ENCODE results near the gene MADD.
"Not testable (repeated sequence)": the region's sequence is repeated elsewhere in the genome, so short reads cannot be mapped to it uniquely, and the experiment has no call there.

The MADD gene

GRCh38 chr11:47318166-47318565 is 48.2 kb downstream of the MADD start:
- no peak for DNase-seq (ENCODE audit: low read depth)

DNA sequence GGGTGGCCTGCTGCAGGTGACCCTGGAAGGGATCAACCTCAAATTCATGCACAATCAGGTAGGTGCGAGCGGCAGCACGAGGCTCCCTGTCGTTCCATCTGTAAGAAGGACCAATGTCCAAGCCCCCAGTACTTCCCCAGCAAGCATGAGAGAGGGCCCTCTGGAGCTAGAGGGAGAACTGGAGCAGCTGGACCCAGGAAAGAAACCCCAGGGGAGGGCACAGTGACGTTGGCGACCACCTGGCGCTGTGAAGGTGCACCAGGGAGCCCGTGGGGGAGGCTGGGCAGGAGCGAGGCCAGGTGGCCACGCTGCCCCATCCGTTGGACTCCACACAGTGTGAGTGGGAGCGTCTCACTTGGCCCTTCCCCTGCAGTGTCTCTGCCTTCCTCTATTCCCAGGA is 54.6 kb downstream of the MADD start:
- no peak for DNase-seq (ENCODE audit: low read depth)

GRCh38 chr11:47325271-47326041 is 55.5 kb downstream of the MADD start:
- DNase-seq (ENCODE audit: low read depth) = no peak

GRCh38 chr11:47326198-47326597 is 56.3 kb downstream of the MADD start:
- no peak for DNase-seq (ENCODE audit: low read depth)

DNA sequence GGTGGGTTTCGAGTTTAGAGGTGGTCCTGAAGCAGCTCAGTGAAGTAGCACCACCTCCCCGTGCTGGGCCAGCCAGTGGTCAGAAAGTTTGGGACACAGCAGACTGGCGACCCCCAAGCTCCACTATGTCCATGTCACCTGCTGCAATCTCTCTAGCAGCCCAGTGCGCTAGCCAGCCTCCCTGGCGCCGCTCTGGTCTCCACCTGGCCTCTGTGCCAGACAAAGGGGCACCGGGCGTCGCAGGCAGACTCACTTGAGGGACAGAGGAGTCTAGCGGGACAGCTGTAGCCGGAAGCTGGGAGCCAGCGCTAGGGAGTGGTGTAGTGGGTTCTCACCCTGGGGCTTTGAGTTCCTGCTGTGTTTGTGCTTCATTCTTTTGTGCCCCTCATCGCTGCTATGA is 57.1 kb downstream of the MADD start:
- no peak for DNase-seq (ENCODE audit: low read depth)

DNA sequence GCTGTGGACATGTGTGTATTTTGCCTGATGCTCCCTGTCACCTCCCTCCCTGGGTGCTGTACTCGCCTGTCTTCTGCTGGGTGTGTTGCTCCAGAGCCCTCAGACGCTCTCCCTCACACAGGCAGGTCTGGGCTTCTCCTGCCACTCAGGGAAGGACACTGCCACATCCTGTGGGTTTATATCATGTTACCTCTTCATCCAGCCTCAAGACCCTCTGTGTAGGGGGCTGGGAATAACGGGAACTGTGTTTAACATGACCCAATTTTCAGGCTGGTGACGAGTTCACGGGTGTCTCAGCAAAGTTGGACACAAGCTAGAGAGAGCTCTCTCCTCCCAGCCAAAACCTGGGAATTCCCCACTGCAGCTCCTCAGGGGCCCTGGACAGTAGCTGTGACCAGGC is 58.0 kb downstream of the MADD start:
- DNase-seq (ENCODE audit: low read depth) = no peak

GRCh38 chr11:47328449-47329390 is 58.8 kb downstream of the MADD start:
- no peak for DNase-seq (ENCODE audit: low read depth)

GRCh38 chr11:47329431-47329986 is 59.6 kb downstream of the MADD start:
- DNase-seq (ENCODE audit: low read depth) = no peak

DNA sequence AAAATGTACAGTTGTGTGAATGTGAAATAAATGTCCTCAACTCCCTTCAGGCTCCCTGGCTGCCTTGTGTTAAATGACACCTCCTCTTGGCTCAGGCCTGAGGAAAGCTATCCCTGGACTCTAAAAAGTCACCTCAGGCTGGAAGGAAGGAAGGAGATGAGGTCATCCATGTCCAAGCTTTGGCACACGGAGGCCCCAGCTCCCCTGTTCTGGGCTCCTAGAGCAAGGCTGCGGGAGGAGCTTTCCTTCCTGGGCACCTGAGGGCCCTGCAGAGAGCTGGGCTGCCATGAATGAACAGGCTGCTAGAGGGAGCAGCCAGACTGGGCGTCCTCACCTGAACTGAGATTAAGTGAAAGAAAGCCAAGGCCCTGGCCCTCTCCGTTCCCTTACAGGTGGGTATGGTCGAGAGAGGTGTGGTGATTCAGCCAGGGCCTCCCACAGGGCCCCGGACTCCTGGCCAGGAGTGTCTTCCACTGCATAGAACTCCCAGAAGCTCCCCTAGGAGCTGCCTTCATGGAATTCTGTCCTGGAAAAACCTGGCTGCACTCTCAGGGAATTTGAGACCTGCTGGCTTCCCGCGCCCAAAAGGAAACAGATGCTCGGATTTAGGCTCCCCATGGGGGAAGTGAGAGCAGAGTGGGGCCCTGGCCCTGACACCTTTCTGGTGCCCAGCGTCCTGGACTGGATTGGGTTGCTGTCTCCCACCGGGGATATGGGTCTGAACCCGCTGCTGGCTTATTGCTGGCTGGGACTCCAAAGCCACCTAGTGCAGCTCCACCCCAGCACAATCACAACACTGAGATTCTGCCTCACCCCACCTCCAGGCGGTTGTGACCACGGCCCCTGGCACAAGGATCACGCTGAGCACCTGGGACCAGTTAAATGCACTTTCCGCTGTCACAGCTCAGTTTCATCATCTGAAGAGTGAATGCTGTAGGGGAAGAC is 60.3 kb downstream of the MADD start:
- DNase-seq (ENCODE audit: low read depth) = no peak

DNA sequence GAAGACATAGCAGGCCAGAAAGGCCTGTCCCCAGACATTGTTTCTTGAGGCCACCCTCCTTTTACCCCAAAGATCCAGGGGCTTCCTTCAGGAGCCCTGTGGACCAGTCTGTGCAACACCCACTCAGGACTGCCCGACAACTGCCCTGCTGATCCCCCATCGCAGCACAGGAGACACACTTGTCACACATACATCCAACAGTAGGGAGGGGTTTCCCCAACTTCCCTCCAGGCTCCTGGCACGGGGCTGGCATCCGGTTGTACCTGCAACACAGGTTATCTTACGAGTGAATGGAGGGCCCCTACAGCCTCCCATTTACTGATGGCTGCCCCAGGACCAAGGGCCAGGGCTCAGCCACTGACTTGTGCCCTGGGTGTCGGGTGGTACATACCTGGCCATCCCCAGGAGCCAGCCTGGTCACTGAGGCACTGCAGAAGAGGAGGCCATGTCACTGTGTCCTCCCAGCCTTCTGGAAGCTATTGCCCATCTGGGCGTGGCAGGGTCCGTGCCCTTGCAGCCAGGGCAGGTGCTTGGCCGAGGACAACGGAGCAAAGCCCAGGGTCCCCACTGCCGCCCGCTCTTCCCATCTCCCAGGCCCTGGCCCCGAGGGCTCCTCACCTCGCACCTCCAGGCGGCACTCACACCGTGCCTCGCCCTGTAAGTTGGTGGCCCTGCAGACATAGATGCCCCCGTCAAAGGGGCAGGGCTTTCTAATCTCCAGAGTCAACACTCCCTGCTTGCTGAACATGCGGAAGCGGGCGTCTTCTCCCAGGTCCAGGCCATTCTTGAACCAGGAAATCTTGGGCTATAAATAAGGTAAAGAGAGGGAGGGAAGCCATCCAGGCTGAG is 61.7 kb downstream of the MADD start:
- no peak for DNase-seq (ENCODE audit: low read depth)

- DNase-seq (ENCODE audit: low read depth) = no peak
Observed at GRCh38 chr11:47332303-47332711, 62.4 kb downstream of the MADD start.

DNA sequence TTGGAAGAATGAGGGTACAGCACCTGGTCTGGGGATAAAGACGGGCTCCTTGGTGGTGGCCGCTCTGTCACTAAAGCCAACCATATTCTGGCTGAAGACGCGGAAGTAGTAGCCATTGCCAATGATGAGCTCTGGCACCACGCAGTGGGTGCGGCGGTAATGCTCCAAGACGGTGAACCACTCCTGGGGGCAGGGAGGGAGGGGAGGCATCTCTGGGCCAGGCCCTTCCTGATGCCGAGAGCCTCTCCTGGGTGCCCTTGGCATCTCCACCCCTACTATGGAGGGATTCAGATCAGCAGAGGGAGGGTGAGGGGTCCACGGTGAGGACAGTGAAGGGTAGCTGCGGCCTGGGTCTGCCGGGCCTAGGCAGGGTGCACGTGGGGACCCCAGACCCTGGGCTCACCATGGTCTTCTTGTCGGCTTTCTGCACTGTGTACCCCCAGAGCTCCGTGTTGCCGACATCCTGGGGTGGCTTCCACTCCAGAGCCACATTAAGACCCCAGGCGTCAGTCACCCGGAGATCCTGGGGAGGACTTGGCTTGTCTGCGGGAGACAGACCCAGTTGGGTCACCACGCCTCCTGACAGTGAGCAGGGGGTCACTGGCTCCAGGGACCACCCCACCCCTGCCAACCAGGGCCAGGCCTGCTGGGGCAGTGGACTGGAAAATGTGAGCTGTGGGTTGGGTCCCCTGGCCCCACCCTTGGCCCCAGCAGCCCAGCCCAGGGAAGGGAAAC is 63.0 kb downstream of the MADD start:
- no peak for DNase-seq (ENCODE audit: low read depth)

GRCh38 chr11:47333526-47333845 is 63.6 kb downstream of the MADD start:
- no peak for DNase-seq (ENCODE audit: low read depth)

GRCh38 chr11:47333886-47334443 is 64.0 kb downstream of the MADD start:
- no peak for DNase-seq (ENCODE audit: low read depth)

DNA sequence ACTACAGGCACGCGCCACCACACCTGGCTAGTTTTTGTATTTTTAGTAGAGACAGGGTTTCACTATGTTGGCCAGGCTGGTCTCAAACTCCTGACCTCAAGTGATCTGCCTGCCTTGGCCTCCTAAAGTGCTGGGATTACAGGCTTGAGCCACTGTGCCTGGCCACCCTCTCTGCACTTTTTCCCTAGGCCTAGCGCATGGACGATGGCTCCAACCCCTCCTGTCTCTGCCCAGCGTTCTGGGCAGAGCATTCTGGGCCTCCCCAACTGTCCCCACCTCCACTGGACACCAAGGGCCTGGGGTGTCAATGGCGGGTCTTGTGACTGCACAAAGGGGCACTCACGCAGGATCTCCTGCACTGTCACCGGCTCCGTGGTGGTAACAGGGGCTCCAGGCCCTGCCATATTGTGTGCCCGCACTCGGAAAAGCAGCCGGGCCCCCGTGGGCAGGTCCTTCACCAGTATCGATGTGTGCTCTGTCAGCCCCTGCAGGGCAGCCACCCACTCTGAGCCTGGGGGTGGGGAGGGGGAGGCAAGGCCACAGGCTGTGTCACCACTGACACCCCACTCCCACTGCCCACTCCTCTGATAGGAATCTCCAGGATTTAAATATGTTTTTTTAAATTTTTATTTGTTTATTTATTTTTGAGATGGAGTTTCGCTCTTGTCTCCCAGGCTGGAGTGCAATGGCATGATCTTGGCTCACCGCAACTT is 64.9 kb downstream of the MADD start:
- DNase-seq (ENCODE audit: low read depth) = not testable (repeated sequence)

DNA sequence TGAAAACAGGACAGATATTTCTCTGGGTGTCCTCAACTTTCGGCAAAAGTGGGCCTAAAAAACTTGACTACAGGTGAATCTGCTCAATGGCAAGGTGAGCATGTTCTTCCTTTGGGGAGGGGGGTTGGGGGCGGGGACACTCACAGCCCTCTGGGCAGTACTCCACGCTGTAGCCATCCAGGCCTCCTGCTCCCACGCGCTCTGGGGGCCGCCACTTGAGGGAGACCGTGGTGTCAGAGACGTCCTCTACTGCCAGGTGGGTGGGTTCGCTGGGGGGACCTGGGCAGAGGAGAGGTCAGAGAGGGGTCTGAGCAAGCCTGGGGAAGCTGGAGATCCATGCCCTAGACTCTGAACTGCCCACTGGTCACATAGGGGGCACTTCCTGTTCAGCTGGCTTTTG is 65.8 kb downstream of the MADD start:
- no peak for DNase-seq (ENCODE audit: low read depth)

GRCh38 chr11:47336595-47336994 is 66.7 kb downstream of the MADD start:
- DNase-seq (ENCODE audit: low read depth) = no peak

GRCh38 chr11:47337229-47337924 is 67.4 kb downstream of the MADD start:
- no peak for DNase-seq (ENCODE audit: low read depth)

Measured in stromal cell of bone marrow (primary cell).